Neural cell (in vitro differentiated cells): ENCODE results near the gene SHISA2. TPM values are rescaled to one million over a fixed set of nuclear protein-coding genes. Genes with fewer than 3 reads are reported as not detected.

Source experiments
- H2AFZ ChIP-seq: fragments of 200-600, 300-800 bp; sonication (generic), shearing (Covaris generic); 2 replicates; pipeline ENCODE4 v1.6.0; 2014; ENCODE audit warnings: low read depth, mild to moderate bottlenecking, antibody characterized with exemption, low read length, moderate library complexity
- H3F3A ChIP-seq: fragments of 200-600 bp; shearing (Covaris generic); 2 replicates; pipeline ENCODE4 v1.6.1; 2016; ENCODE audit warnings: mild to moderate bottlenecking, moderate library complexity, mixed read lengths, antibody characterized with exemption, low read length; ENCODE audit not compliant: insufficient read depth, poor library complexity, severe bottlenecking
- H3K27ac ChIP-seq: fragments of 200-600, 300-800 bp; sonication (generic), shearing (Covaris generic); 2 replicates; pipeline ENCODE4 v1.5.1; 2014; ENCODE audit warnings: mild to moderate bottlenecking, low read length, moderate library complexity
- H3K27me3 ChIP-seq: fragments of 300-800, 200-600 bp; sonication (generic), shearing (Covaris generic); 2 replicates; pipeline ENCODE4 v1.6.0; 2014; ENCODE audit warnings: mild to moderate bottlenecking, low read depth, low read length, moderate library complexity; ENCODE audit not compliant: insufficient read depth
- H3K36me3 ChIP-seq: fragments of 300-800, 200-600 bp; sonication (generic), shearing (Covaris generic); 2 replicates; pipeline ENCODE4 v1.5.1; 2014; ENCODE audit warnings: mild to moderate bottlenecking, antibody characterized with exemption, low read length, moderate library complexity; ENCODE audit not compliant: insufficient read depth
- H3K4me2 ChIP-seq: fragments of 300-800, 200-600 bp; sonication (generic), shearing (Covaris generic); 2 replicates; pipeline ENCODE4 v1.6.0; 2014; ENCODE audit warnings: mild to moderate bottlenecking, low read length
- H3K4me3 ChIP-seq: fragments of 300-800, 200-600 bp; sonication (generic), shearing (Covaris generic); 2 replicates; pipeline ENCODE4 v1.5.1; 2014; ENCODE audit warnings: mild to moderate bottlenecking, low read length, moderate library complexity
- H3K79me2 ChIP-seq: fragments of 200-600 bp; shearing (Covaris generic); replicated peaks from 2 replicates; pipeline ENCODE4 v1.6.0; 2014; ENCODE audit warnings: mild to moderate bottlenecking, low read length, moderate library complexity; ENCODE audit not compliant: insufficient read depth
- H3K9ac ChIP-seq: fragments of 300-800, 200-600 bp; sonication (generic), shearing (Covaris generic); 2 replicates; pipeline ENCODE4 v1.6.1; 2016; ENCODE audit warnings: mild to moderate bottlenecking, low read length, mixed read lengths
- H3K9me2 ChIP-seq: fragments of 200-600 bp; shearing (Covaris generic); 2 replicates; pipeline ENCODE4 v1.6.1; 2016; ENCODE audit warnings: mild to moderate bottlenecking, low read length, mixed read lengths; ENCODE audit not compliant: insufficient read depth
- H3K9me3 ChIP-seq: fragments of 200-600, 300-800 bp; sonication (generic), shearing (Covaris generic); 2 replicates; pipeline ENCODE4 v1.6.1; 2016; ENCODE audit warnings: mild to moderate bottlenecking, mixed run types, low read length, moderate library complexity, mixed read lengths
- H4K20me1 ChIP-seq: fragments of 200-600 bp; shearing (Covaris generic); 2 replicates; pipeline ENCODE4 v1.6.1; 2016; ENCODE audit warnings: mild to moderate bottlenecking, mixed run types; ENCODE audit not compliant: insufficient read depth
- EP300 ChIP-seq: fragments of 450-650 bp; conservative IDR thresholded peaks from 2 replicates; pipeline ENCODE4 v1.6.1; 2014; ENCODE audit warnings: antibody characterized with exemption, mild to moderate bottlenecking, moderate library complexity; ENCODE audit not compliant: poor library complexity, severe bottlenecking
- EZH2 ChIP-seq: fragments of 200-600, 300-800 bp; shearing (Covaris generic), sonication (generic); IDR thresholded peaks from 2 replicates; pipeline ENCODE4 v1.6.1; 2014; ENCODE audit warnings: antibody characterized with exemption, low read length, borderline replicate concordance, mild to moderate bottlenecking; ENCODE audit not compliant: insufficient read depth, poor library complexity, severe bottlenecking
- MXI1 ChIP-seq: fragments of 450-650 bp; conservative IDR thresholded peaks from 2 replicates; pipeline ENCODE4 v1.6.1; 2014; ENCODE audit warnings: antibody characterized with exemption, mild to moderate bottlenecking; ENCODE audit not compliant: poor library complexity, severe bottlenecking
- POLR2AphosphoS5 ChIP-seq: IDR thresholded peaks from 2 replicates; pipeline ENCODE4 v1.6.1; 2012
- RAD21 ChIP-seq: fragments of 450-650 bp; conservative IDR thresholded peaks from 2 replicates; pipeline ENCODE4 v1.6.1; 2014; ENCODE audit warnings: antibody characterized with exemption, mild to moderate bottlenecking, moderate library complexity
- REST ChIP-seq: IDR thresholded peaks from 2 replicates; pipeline ENCODE4 v1.6.1; 2012; ENCODE audit warnings: borderline replicate concordance
- SMC3 ChIP-seq: fragments of 450-650 bp; conservative IDR thresholded peaks from 2 replicates; pipeline ENCODE4 v1.6.1; 2014; ENCODE audit warnings: antibody characterized with exemption, mild to moderate bottlenecking, moderate library complexity; ENCODE audit not compliant: poor library complexity
- TAF1 ChIP-seq: IDR thresholded peaks from 2 replicates; pipeline ENCODE4 v1.6.1; 2012; ENCODE audit warnings: low read depth
- polyA plus RNA-seq: library from polyadenylated mRNA; depleted of rRNA; stranded (reverse); fragments of >200 nt; gene quantifications from 2 replicates; pipeline ENCODE4 v1.2.3, GENCODE V29; 2014
- TF ChIP-seq, protein P1 (sequence below): fragments of 450-650 bp; IDR thresholded peaks from 2 replicates; pipeline ENCODE4 v1.5.1; 2014; ENCODE audit warnings: antibody characterized with exemption, mild to moderate bottlenecking, moderate library complexity; ENCODE audit not compliant: poor library complexity, severe bottlenecking

Gene SHISA2
- polyA plus RNA-seq, 1 donor from 2014 or later: 2.3 TPM

DNA sequence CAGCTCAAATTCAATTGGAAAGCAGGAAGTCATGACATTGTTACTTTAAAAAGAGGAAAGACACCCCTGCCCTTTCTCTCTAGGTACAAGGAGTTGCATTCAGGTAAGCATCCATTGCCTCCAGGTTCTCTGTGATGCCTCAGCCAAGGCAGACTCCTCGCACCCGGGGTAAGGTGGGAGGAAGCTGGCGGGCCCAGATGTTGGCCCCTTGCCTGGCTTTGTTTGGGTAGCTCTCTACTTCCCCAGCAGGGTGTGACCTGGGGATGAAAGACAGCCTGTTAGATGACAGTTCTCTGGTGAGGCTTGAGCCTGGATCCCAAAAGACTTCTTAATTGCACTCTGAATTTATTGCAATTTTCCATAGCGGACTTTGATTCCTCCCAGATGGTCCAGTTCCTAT is 25.6 kb downstream of the SHISA2 start:
- Histone ChIP-seq H3K9me3 (no peaks in the 10 kb centered on the region), H4K20me1 (no peaks in the 10 kb centered on the region), H2AFZ (no peak overlapping the region), H3K27me3 (no peaks in the 10 kb centered on the region), H3F3A (no peaks in the 10 kb centered on the region), H3K9me2 (no peaks in the 10 kb centered on the region), H3K9ac (no peak overlapping the region), H3K79me2 (no peaks in the 10 kb centered on the region), H3K4me3 (no peak overlapping the region), H3K4me2 (no peak overlapping the region), H3K36me3 (no peaks in the 10 kb centered on the region), H3K27ac (no peak overlapping the region)
- TF ChIP-seq REST: no peak
- no peak for TF ChIP-seq MXI1
- TF ChIP-seq RAD21: no peak
- TF ChIP-seq, protein P1, sequence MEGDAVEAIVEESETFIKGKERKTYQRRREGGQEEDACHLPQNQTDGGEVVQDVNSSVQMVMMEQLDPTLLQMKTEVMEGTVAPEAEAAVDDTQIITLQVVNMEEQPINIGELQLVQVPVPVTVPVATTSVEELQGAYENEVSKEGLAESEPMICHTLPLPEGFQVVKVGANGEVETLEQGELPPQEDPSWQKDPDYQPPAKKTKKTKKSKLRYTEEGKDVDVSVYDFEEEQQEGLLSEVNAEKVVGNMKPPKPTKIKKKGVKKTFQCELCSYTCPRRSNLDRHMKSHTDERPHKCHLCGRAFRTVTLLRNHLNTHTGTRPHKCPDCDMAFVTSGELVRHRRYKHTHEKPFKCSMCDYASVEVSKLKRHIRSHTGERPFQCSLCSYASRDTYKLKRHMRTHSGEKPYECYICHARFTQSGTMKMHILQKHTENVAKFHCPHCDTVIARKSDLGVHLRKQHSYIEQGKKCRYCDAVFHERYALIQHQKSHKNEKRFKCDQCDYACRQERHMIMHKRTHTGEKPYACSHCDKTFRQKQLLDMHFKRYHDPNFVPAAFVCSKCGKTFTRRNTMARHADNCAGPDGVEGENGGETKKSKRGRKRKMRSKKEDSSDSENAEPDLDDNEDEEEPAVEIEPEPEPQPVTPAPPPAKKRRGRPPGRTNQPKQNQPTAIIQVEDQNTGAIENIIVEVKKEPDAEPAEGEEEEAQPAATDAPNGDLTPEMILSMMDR: no peak
- no peak for TF ChIP-seq TAF1
- no peak for TF ChIP-seq SMC3
- TF ChIP-seq EZH2: no peak
- TF ChIP-seq POLR2AphosphoS5: no peak
- TF ChIP-seq EP300: no peak

- no peak overlapping the region for H3K27ac ChIP-seq
- H3K4me3 ChIP-seq: no peak overlapping the region
- H3K27me3 ChIP-seq: no peaks in the 10 kb centered on the region
- no peak for TF ChIP-seq SMC3
- no peak overlapping the region for H3K4me2 ChIP-seq
- H2AFZ ChIP-seq: no peak overlapping the region
- H3K79me2 ChIP-seq: no peaks in the 10 kb centered on the region
- H4K20me1 ChIP-seq: no peaks in the 10 kb centered on the region
- no peaks in the 10 kb centered on the region for H3K9me2 ChIP-seq
- no peaks in the 10 kb centered on the region for H3K9me3 ChIP-seq
- H3K9ac ChIP-seq: no peak overlapping the region
- no peaks in the 10 kb centered on the region for H3F3A ChIP-seq
- no peaks in the 10 kb centered on the region for H3K36me3 ChIP-seq
Measured at GRCh38 chr13:26025771-26026170, 26.0 kb downstream of the SHISA2 start.

GRCh38 chr13:26025196-26025595 is 26.6 kb downstream of the SHISA2 start:
- Histone ChIP-seq H3K4me3 (no peak overlapping the region), H3K79me2 (no peaks in the 10 kb centered on the region), H3K36me3 (no peaks in the 10 kb centered on the region), H3K4me2 (no peak overlapping the region), H4K20me1 (no peaks in the 10 kb centered on the region), H3K27me3 (no peaks in the 10 kb centered on the region), H3K9me2 (no peaks in the 10 kb centered on the region), H3K9ac (no peak overlapping the region), H3F3A (no peaks in the 10 kb centered on the region), H3K9me3 (no peaks in the 10 kb centered on the region), H3K27ac (no peak overlapping the region), H2AFZ (no peak overlapping the region)
- TF ChIP-seq, protein P1: no peak
- TF ChIP-seq EP300: no peak
- TF ChIP-seq RAD21: no peak
- no peak for TF ChIP-seq POLR2AphosphoS5
- TF ChIP-seq MXI1: no peak
- TF ChIP-seq SMC3: no peak
- no peak for TF ChIP-seq TAF1
- no peak for TF ChIP-seq EZH2
- TF ChIP-seq REST: no peak
